HG02973 (cell line): Measurements from ENCODE around the gene ARMS2.

Experiments used
- ATAC-seq: cut with Tn5 transposase; IDR thresholded peaks from one replicate; pipeline ENCODE4 v1.9.1; 2021; ENCODE audit warnings: moderate library complexity; ENCODE audit not compliant: unreplicated experiment

The ARMS2 gene

GRCh38 chr10:122454603-122455080, at the start of gene ARMS2:
ARMS2 (plus strand) TSS chr10:122454653; CDS start chr10:122454728, 75 bp downstream.
- no peak for ATAC-seq

GRCh38 chr10:122407375-122408125, 46.9 kb upstream of the ARMS2 start:
- no peak for ATAC-seq

- no peak for ATAC-seq
These were observed 41.1 kb upstream of the ARMS2 start for GRCh38 chr10:122413327-122413726.

- ATAC-seq, result no peak
These were observed 36.8 kb upstream of the ARMS2 start for GRCh38 chr10:122417667-122418066.

- ATAC-seq, result no peak
These were observed 35.4 kb upstream of the ARMS2 start for GRCh38 chr10:122419016-122419415.

GRCh38 chr10:122419876-122420623, 34.4 kb upstream of the ARMS2 start:
- no peak for ATAC-seq

GRCh38 chr10:122420624-122421007, 33.8 kb upstream of the ARMS2 start:
- no peak for ATAC-seq

- no peak for ATAC-seq
These were observed 33.3 kb upstream of the ARMS2 start for GRCh38 chr10:122421054-122421625.

GRCh38 chr10:122421742-122422141, 32.7 kb upstream of the ARMS2 start:
- no peak for ATAC-seq

- ATAC-seq, result no peak
These were observed 32.0 kb upstream of the ARMS2 start for GRCh38 chr10:122422266-122422989.

- ATAC-seq, result no peak
These were observed 30.4 kb upstream of the ARMS2 start for GRCh38 chr10:122424059-122424458.

- ATAC-seq, result no peak
These were observed 27.6 kb upstream of the ARMS2 start for GRCh38 chr10:122426829-122427228.

- no peak for ATAC-seq
These were observed 27.2 kb upstream of the ARMS2 start for GRCh38 chr10:122427280-122427679.

GRCh38 chr10:122435212-122435827, 19.1 kb upstream of the ARMS2 start:
- ATAC-seq, result no peak

- ATAC-seq, result no peak
These were observed 12.5 kb upstream of the ARMS2 start for GRCh38 chr10:122441961-122442360.

- ATAC-seq, result no peak
These were observed 9.0 kb upstream of the ARMS2 start for GRCh38 chr10:122445469-122445868.

- ATAC-seq, result no peak
These were observed 8.5 kb upstream of the ARMS2 start for GRCh38 chr10:122445904-122446303.

- no peak for ATAC-seq
These were observed 7.6 kb upstream of the ARMS2 start for GRCh38 chr10:122446668-122447423.

- no peak for ATAC-seq
These were observed 5.9 kb upstream of the ARMS2 start for GRCh38 chr10:122448600-122448999.

GRCh38 chr10:122449153-122449552, 5.3 kb upstream of the ARMS2 start:
- no peak for ATAC-seq
